ENCODE measurements around the gene HSD11B2. TPM values are rescaled to one million over a fixed set of nuclear protein-coding genes. Genes with fewer than 3 reads are reported as not detected.

HSD11B2 gene
- total and polyA plus RNA-seq, 2 of the 4 experiments (the other 2 are of a cell fraction), result 0.26 TPM; not detected in 1

GRCh38 chr16:67483731-67484525, 53.0 kb downstream of the HSD11B2 start:
- in situ Hi-C loops (cut with MboI; ENCODE audit: low sequenced_read_pairs), result no loop called here
- Histone ChIP-seq H3K14ac (replicated peaks; ENCODE audit: low read depth, low read length) (no peak overlapping the region), H3K23ac (ENCODE audit: low read depth, low read length) (no peak overlapping the region), H3K9me3 (ENCODE audit: control insufficient read depth, insufficient read depth, low read length) (no peaks in the 10 kb centered on the region), H3K27me3 (ENCODE audit: control insufficient read depth, insufficient read depth, low read length) (no peaks in the 10 kb centered on the region), H2BK120ac (ENCODE audit: low read depth, low read length) (no peak overlapping the region), H3K4ac (ENCODE audit: low read depth, low read length) (peak overlapping the region; percentile 30), H2BK15ac (ENCODE audit: low read depth, low read length) (no peak overlapping the region), H3K4me1 (ENCODE audit: control insufficient read depth, insufficient read depth, low read length) (peaks cover 14% of the 10 kb centered on the region), H3K36me3 (ENCODE audit: control insufficient read depth, insufficient read depth, low read length) (no peaks in the 10 kb centered on the region), H4K8ac (ENCODE audit: low read depth in 2 of 2, low read length in 2 of 2) (no peak overlapping the region; a peak in 1 of 4 replicates), H4K91ac (ENCODE audit: insufficient read depth, low read depth, low read length) (no peak overlapping the region), H3K18ac (ENCODE audit: low read depth, low read length) (no peak overlapping the region), H3K9me1 (ENCODE audit: insufficient read depth, low read length) (no peaks in the 10 kb centered on the region; the same call in 1 of the 2 replicates), H2BK5ac (ENCODE audit: low read depth, low read length, poor library complexity, severe bottlenecking) (no peak overlapping the region), H3K4me2 (ENCODE audit: low read depth, low read length) (no peak overlapping the region), H3K4me3 (ENCODE audit: insufficient read depth, low read depth, low read length) (no peak overlapping the region), H3K79me1 (ENCODE audit: low read depth in 1 of 2, low read length in 2 of 2) (peaks cover 10 to 43% of the 10 kb centered on the region in 2 experiments; a peak in 3 of 4 replicates), H2BK20ac (ENCODE audit: low read depth, low read length) (no peak overlapping the region), H2AFZ (replicated peaks; ENCODE audit: low read length, poor library complexity) (peak overlapping the region; percentile 70), H2AK9ac (replicated peaks; ENCODE audit: low read depth, low read length, poor library complexity) (peak overlapping the region; percentile 74), H3K9ac (ENCODE audit: low read depth, low read length) (no peak overlapping the region), H3K27ac (ENCODE audit: insufficient read depth, low read length) (no peak overlapping the region), H4K20me1 (ENCODE audit: insufficient read depth, low read length) (peaks cover 10% of the 10 kb centered on the region), H4K5ac (ENCODE audit: low read depth, low read length) (no peak overlapping the region), H3K56ac (ENCODE audit: extremely low read depth, insufficient read depth, low read length) (no peak overlapping the region), H2AK5ac (ENCODE audit: low read depth, low read length) (no peak overlapping the region)
- dilution Hi-C loops (cut with HindIII; ENCODE audit: low sequenced_read_pairs, unreplicated experiment), result no loop called here
- CTCF ChIA-PET, result no interaction called here
- intact Hi-C loops (cut with micrococcal nuclease), result no loop called here
- TF ChIP-seq NFE2L2 (IDR thresholded peaks at IDR 0.05; ENCODE audit: low read depth, low read length) (no peak), ELK1 (IDR thresholded peaks at IDR 0.05; ENCODE audit: borderline replicate concordance, low read depth, low read length) (no peak), SMC3 (IDR thresholded peaks at IDR 0.05; ENCODE audit: low read depth, low read length) (no peak)
- no peak for ATAC-seq (ENCODE audit: low read depth)
- DNase-seq, result peak; percentile 24
- WGBS, 2 experiments (ENCODE audit: extremely low coverage in 2 of 2, insufficient read length in 1 of 2), result 90% methylated on average over 4 of the region's 12 CpGs; no CpG with 5 or more reads in 1 of the 2 experiments
- POLR2A ChIA-PET (ENCODE audit: unreplicated experiment), result no interaction called here
- BruUV-seq (replicated peaks), result no TSS peak

Measured in IMR-90 (cell line).